ENCODE measurements around the gene GLI2.

GLI2 gene

DNA sequence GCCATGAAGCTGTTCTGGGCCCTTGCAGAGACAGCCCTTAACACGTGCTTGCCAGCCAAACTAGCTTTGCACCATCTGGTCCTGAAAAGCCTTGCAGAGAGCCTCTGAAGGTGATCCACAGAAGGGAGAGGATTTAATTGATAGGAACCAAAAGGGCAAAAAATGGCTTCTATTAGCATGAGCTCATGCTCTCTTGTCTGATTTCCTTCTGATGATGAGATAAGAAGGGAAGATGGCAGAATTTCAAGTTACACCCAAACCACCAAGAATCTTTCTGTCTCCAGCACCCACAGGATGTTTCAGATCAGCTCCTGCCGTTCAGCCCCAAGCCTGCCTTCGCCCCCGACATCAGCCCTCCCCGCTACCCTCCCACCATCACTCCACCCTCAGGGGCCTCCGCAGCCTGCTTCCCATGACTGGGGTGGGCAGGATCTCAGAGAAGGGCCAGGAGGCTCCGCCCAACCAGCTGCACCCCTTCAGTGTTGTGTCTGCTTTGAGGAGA is 23.4 kb upstream of the GLI2 start:
- DNase-seq (ENCODE audit: low read depth in 2 of 2), result no peak

DNA sequence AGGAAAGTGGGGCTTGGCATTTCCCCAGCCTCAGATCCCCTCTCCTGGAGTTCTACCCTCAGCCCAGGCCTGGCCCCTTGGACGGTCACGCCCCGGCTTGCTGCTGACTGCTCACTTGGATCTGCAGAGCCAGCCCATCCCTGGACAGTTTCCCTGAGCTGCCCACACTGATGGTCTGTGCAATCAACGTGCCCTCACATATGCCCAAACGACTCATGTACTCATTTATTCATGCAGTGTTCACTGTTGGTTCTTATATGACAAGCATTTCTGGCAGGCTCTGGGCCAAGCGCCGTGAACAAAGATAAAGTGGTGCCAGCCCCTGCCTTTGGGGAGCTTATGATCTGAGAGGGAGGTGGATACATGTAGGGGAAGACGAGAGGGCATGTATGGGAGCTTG is 20.3 kb upstream of the GLI2 start:
- DNase-seq (ENCODE audit: low read depth in 2 of 2), result no peak

DNA sequence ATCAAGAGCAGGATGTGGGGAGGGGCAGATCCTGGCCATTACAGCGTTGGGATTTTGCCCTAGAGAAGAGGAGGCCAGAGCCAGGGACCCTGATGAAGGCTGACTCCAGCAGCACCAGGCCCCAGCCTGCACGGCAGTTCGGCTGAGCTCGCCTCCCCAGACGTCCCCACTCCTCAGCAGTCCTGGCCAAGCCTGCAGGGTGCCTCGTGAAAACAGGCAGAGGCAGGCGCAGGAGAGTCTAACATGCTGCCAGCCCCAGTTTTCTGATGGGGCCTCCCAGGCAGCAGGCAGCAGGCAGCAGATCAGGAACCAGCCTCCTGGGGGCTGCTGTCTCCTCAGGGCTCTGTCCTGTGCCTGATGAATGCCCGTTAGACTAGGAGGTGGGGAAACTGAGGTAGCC is 19.7 kb upstream of the GLI2 start:
- DNase-seq (ENCODE audit: low read depth in 2 of 2), result no peak

DNA sequence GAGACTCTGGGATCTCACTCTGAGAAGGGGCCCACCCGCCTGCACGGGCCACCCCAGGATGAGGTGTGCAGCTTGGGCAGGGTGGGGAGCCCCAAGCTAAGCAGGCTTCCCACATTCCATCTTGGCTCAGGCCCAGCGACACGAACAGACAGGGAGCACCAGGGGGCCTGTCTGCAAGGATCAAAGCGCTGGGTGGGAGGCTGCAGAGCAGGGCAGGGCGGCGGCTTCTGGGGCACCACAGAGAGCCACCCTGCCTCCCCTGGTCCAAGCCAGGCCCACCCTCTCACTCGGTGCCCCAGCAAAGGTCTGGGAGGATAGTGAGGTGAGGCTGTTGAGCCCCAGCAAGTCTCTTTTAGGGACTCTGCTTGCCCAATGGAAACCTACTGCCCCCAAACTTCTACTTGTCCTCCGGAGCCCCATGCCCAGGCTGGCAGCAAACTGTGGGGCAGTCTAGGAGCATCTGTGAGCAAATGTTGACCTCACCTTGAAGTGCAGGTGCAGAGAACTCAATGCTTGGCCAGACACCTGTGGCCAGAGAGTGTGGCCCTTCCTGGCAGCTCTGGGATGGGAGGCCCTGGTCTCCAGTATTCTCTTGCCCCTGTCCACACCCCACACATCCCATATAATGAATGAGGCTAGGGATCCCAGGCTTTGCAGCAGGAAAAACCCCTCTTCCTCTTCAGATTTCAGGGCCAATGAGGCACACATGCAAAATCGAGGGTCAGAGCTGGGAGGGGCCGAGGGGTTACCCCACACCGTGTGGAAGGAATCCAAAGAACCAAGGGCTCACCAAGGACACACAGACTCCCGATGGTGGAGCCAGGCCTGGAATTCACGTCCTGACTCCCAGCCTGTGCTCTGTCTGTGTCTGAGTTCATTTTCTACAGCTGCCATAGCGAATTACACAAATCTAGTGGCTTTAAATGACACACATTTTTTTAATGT is 18.8 kb upstream of the GLI2 start:
- no peak for DNase-seq (ENCODE audit: low read depth in 2 of 2)

DNA sequence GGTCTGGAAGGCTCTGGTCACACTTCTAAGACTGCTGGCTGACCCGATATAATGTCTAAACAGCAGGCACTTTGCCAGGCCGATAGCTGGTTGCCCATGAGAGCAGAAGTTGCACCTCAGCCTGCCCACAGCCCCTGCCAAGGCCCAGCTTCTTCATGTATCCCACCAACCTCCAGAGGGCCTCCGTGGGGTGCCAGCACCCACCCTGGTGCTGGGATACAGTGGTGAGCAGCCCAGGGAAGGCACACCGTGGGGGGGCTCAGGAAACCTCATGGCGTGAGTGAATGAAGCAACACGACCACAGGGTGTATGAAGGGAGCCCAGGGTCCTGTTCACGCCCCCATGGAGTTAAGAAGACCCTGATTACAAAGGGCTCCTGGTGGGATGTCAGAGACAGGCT is 16.2 kb upstream of the GLI2 start:
- no peak for DNase-seq (ENCODE audit: low read depth in 2 of 2)

DNA sequence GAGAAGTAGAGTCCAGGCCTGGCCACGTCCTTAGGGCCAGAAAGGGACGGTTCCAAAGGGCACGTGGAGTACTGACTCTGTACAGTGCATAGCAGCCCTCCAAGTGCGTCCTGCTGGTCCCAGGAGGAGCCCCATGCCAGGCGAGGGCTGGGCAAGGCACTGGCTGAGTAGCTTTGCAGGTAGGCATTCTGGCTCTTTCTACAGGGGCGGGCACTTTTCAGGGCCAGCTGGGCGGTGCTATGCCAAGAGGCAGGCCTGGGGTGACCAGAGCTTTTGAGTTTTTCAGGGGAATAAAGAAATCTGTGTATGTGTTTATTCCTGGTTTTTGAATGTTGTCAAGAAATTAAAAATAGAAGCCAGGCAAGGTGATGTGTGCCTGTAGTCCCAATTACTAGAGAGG is 15.4 kb upstream of the GLI2 start:
- DNase-seq (ENCODE audit: low read depth in 2 of 2), result no peak

DNA sequence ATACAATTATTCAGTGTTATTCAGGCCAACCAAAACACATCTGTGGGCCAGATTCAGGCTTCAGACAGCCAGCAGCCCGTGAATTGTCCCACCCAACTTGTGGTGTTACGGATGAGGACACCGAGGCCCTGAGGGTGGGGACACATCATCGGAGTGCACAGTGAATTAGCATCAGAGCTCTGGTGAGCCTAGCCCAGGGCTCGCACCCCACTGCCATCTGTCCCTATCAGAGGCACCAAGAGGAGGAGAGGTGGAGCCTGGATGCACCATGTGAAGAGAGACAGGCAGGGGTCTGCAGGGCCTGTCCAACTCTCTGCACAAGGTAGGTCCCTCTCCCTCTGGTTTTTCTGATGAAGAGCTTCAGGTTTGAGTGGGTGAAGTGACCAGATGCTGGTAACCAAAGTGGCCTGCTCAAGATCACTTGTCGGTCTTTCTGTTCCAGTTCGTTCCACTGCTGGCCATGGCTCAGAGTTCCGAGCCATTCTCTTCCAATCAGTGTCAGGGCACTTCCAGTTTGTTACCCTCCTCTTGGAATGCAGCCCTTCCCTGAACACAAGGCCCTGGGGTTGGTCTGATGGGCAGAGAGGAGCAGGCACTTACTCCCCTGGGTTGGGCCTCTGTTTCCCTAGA is 14.8 kb upstream of the GLI2 start:
- DNase-seq (ENCODE audit: low read depth in 2 of 2), result no peak

DNA sequence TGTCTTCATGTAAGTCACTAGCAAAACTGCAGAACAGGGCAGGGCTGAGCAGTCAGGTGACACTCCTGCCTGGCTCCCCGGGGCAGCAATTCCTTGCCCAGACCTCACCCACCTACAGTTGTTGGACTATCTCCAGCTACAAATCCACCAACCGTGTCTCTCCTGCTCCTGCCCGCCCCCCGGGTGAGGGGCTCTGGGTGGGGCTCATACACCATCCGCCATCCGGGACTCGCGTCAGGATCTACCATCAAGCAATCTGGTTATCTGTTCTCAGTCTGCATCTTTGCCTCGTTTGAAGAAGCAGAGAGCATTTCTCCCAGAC is 13.5 kb upstream of the GLI2 start:
- DNase-seq (ENCODE audit: low read depth in 2 of 2), result no peak

DNA sequence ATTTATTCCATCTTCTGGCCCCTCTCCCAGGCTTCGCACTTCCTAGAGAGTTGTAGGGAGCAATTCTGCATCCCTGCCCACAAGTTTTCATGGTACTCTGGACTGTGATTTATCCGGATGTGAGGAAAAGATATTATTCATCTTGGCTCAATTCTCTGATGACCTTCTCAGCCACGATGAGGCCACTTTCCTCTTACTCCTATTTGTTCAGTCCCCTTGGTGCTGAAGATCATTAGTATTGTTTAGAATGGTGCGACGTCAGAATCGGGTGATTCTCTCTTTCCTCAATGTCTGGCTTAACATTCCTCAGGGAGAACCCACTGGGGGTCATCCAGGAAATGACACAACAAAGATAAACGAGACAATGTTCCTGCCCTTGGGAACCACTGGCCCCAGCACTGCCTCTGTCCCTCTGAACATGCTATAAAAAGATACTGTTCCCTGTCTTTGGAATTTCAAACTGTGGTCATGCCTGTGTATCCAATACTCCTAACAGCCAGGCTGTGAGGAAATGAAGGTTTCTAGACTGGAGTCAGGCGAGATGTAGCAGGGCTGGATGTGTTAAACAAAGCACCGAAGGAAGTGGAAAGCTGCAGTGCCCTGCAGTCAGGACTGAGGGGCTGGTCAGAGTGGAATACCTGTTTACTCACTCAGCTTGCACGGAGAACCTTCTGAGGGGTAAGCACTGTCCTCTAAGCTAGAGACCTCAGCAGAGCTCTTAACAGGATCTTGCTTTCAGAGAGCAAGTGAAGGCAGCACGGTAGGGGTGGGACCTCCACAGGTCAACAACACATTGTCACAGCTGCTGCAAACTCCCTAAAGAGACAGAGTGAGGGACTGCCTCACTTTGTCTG is 12.9 kb upstream of the GLI2 start:
- no peak for DNase-seq (ENCODE audit: low read depth in 2 of 2)

DNA sequence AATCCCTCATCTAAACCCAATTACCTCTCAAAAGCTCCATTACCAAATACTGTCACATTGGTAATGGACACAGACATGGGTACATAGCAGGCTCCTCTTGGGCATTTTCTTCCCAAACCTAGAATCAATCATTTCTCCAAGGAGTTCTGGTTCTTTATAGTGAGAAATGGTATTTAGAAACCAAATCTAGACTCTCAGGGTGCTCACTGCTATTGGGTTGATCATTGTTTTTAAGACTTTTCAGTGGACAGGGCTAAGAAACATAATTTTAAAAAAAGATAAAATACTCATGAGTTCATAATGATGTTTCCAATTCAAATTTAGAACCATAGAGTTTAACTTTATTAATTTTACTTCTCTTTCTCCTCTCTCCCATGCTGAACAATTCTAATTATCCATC is 9.4 kb upstream of the GLI2 start:
- DNase-seq (ENCODE audit: low read depth in 2 of 2), result no peak

DNA sequence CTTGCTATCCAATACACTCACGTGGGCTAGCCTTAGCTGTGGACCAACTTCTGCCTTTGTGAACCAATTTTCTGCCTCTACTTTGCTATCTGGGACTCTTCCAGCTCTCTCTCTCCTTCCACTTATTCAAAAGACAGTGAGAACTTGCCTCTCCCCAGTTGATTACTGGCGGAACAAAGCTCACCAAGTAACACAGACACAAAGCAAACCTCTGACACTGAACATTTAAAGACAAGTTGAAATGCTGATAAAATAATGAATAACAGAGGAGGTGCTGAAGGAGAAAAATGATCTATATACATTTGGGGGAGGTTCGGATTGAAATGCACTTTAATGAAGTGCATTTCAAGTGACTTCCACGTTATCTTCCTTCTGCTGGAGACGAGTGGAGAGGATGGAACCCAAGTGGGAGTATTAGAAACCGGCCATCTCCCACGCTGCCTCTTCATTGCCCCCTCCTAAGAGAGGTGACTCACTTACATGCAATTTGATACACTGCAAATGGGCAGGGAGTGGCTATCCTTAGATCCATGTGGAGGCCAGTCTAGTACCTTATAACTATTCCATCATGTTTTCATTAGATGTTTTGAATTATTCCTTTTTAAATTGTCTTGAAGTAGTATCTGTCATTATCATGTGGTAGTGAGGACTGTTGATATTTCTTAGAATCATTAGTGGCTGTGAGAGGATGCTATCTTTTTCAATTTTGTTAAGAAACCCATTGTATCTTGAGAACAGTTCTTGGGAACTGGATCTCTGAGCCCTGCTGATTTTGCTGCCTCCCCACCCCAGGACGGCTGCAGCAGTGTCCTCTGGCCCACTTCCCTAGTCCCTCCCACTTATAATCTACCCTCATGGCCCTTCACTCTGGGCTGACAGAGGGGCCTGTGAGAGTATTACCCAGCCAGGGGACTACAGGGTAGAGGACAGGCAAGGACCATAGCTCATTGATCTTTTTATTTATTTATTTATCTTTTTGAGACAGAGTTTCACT is 6.0 kb upstream of the GLI2 start:
- DNase-seq (ENCODE audit: low read depth in 2 of 2), result peak; percentile 70 to 74

DNA sequence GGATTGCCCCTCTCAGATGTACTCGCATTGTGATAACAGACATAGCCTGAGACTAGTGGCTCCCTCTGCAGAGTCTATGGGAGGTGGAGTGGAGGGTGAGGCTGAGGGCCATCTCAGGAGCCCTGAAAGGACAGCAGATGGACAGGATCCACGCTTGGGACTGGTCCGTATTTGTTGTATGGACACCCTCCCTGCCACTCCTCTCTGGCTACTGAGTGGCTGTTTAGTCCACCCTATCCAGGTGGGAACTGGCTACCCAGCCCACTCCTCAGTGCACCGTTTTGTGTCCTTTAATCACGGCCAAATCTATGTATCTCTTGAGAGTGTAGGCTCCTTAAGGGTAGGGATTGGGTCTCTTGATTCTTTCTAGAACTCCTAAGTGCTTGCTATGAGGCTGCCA is 4.5 kb upstream of the GLI2 start:
- DNase-seq (ENCODE audit: low read depth in 2 of 2), result no peak

DNA sequence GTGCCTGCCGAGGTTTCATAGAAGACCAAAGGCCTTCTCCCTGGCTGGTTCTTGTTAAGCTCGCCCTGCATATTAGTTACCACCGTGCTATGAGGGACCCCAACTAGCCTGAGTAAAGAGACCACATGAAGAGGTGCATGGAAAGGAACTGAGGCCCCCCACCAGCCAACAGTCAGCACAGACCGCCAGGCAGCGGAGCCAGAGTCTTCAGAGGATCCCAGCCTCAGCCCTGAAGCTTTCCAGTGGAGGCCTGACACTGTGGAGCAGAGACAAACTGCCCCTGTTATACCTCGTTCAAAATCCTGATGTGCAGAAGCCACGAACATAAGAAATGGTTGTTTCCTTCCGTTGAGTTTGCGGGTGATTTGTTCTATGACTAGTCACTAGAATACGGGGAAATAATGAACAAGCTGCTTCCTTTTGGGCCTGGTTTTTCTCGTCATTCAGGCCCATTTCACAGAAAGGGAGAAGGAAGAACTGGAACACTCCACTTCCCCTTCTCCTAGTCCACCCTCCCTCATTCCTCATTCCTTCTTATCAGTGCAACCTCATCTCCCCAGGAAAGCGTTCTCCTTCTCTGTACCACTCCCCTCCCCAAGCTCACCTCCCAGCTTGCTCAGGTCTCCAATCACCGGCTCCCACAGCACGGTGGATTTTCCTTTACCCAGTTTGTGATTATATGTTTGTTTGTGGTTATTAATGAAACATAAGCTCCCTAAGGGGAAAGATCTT is 3.0 kb upstream of the GLI2 start:
- no peak for DNase-seq (ENCODE audit: low read depth in 2 of 2)

DNA sequence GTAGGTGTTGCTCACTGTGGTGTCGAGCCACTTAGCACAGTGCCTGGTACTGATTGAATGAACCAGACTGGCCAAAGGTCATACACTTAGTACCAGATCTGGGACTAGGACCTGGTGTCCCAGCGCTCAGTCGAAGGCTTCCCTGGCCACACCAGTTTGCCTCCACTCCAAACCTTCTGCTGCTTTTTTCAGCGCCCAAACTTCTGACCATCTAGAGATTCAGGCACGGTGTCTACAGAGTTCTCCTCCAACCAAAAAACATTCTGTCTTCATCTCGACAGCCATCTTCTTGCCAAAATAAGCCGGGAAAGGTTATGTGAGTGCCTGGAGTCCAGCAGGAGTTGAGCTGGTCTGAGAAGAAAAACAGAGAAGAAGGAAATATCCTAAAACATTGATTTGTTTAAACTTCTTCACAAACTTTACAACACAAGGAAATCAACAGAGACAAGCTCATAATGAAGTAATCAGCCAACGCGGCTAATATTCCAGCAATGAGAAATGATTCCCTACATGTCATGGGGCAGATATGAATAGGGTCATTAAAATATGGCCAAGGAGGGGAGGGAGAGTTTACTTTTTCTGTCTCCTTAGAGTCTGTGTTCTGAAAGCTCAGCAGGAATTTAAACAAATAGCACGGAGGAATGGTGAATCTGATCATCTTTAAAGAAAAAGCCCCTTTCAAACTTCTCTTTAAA is 2.3 kb upstream of the GLI2 start:
- DNase-seq (ENCODE audit: low read depth in 2 of 2), result no peak

DNA sequence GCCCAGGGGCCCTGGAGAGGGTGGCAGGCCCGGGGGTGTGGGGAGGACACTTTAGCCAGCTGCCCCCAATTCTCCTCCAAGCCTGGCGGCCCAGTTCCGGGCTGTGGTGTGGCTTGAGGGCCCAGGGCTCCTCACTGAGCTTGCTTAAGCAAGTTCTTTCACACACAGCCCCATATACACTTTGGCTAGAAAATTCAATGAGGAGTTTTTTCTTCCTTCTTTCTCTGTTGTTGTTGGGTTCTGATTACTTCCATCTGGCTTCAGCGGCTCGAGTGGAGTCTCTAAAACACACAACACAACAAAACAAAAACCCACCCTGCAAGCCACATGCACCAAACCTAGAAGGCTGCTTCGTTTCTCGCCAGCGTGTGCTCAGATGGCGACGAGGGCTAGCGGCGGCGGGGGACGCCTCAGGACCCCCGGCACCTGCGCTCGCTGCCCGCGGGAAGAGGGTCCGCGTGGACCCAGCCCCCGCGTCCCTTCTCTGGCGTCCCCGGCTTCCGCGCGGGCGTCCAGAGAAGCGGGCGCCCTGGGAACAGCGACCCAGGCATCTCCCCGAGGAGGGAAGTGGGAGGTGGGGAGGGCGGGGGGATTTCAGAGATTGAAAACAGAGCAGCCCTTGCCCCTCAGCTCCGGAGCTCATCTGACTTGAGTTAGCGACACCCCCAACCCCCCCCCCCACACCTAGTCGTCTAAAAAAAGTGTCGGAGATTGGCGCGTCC is 577 bp upstream of the GLI2 start:
- no peak for DNase-seq (ENCODE audit: low read depth in 2 of 2)

DNA sequence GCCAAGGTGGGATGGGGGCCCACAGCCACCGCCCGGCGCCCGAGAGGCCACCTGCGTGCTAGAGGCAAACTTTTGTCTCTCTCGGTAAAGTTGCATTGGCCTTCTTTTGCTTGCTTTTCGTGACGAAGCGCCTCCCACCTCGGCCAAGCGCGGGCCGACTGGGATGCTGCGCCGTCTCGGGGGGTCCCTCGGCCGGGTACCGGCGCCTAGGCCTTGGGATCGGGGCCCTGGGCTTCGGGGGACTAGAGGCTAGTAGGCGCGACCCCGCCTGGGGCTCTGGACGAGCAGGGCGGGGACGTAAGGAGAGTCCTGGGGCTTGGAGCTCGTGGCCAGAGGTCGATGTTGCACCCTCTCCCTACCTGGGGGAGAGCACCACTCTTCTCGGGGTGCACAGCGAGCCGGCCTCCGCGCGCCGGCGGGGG is 545 bp downstream of the GLI2 start:
- no peak for DNase-seq (ENCODE audit: low read depth in 2 of 2)

DNA sequence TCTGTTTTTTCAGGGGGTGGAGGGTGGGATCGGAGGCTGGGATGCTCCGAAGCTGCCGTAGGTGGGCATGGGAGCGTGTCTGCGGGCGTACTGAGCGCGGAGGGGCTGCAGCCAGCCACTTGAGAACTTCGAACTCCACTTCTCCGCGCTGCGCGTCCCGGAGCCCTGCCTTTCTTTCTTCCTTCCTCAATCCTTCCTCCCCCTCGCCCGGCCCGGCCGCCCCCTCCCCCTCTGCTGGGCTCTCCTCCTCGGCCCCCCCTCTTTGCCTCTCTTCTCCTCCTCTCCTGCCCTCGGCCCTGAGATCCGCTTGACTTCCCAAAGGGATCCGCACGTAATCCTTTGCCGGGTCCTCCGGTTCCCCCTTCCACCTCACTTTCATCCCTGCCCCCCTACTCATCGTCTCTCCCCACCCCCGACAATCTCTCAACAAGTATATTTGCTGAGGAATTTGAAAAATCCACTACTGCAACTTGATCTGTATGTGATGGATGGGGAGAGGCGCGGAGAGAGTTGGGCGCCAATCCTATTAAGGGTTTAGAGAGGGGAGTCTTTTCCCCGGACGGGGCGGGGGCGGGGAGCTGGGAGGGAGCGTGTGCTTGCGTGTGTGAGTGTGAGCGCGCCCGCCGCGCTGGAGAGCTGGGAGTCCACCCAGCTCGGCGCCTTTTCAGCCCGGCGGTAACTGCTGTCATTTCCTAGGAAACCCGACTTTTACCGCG is 1.1 kb downstream of the GLI2 start:
- DNase-seq (ENCODE audit: low read depth in 2 of 2), result peak; percentile 99

DNA sequence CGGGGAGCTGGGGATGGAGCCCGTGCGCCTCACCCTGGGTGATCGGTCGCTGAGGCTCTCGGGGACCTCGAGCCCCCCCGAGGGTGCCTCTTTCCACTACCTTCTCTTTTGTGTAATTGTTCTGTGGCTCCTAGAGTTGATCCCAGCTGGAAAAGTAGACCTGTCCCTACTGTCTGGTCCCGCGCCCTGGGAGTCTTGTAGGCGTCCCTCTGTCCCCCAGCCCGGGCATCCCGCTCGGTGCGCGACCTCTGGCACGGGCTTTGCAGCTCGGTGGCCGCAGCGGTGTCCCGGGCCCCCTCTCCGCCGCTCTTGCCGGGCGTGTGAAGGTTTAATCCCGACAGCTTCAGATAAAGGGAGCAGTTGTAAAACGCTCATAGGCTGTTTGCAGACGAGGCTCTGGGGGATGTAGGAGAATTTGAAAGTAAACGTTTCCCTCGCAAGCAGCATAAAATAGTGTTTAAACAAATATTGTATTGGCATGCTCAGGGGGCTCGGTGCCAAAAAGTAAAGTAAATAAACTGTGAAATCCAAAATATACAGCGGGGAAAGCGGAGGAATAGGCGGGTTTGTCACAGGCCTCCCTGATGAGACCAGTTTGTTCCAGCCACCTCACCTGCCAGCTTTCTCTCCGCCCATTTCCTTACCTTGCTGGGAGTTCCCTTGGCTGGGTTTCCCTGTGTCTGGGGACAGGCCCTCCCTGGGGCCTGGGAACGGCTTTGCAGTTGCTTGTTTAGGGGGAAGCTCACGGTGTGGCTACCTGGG is 1.9 kb downstream of the GLI2 start:
- no peak for DNase-seq (ENCODE audit: low read depth in 2 of 2)
